Astrocyte (in vitro differentiated cells and primary cell): ENCODE data around the gene GSE1. TPM values are rescaled to one million over a fixed set of nuclear protein-coding genes. Genes with fewer than 3 reads are reported as not detected.
A peak's percentile ranks its signal among the peaks of the same experiment; 100 is the strongest.

Experiments
- DNase-seq: peaks from one replicate; pipeline ENCODE4 v3.0.0-alpha.2; 2010; ENCODE audit warnings: low read depth
- FAIRE-seq: peaks from 2 replicates; lab custom pipeline; 2011; peaks lifted over from hg19 to GRCh38; lab: Jason Lieb, UNC
- H2AFZ ChIP-seq: 2 replicates; pipeline ENCODE4 v1.6.0; 2012; ENCODE audit warnings: low read depth, low read length, inconsistent platforms
- H3K27ac ChIP-seq: 2 replicates; pipeline ENCODE4 v1.5.1; 2011; ENCODE audit warnings: low read depth, low read length, inconsistent platforms
- H3K27me3 ChIP-seq: 2 replicates; pipeline ENCODE4 v1.6.0; 2011; ENCODE audit warnings: low read length, inconsistent platforms; ENCODE audit not compliant: insufficient read depth
- H3K36me3 ChIP-seq: 2 replicates; pipeline ENCODE4 v1.5.1; 2011; ENCODE audit warnings: low read length, inconsistent platforms; ENCODE audit not compliant: insufficient read depth
- H3K4me1 ChIP-seq: 2 replicates; pipeline ENCODE4 v1.5.1; 2011; ENCODE audit warnings: low read length, inconsistent platforms; ENCODE audit not compliant: insufficient read depth
- H3K4me2 ChIP-seq: 2 replicates; pipeline ENCODE4 v1.6.0; 2012; ENCODE audit warnings: low read length, inconsistent platforms
- H3K4me3 ChIP-seq: 2 replicates; pipeline ENCODE4 v1.5.1; 2011; ENCODE audit warnings: low read depth, mild to moderate bottlenecking, low read length, inconsistent platforms; ENCODE audit not compliant: insufficient read depth
- H3K79me2 ChIP-seq: 2 replicates; pipeline ENCODE4 v1.6.0; 2012; ENCODE audit warnings: mild to moderate bottlenecking, low read length, inconsistent platforms; ENCODE audit not compliant: insufficient read depth
- H3K9ac ChIP-seq: 2 replicates; pipeline ENCODE4 v1.6.0; 2012; ENCODE audit warnings: mild to moderate bottlenecking, low read length, inconsistent platforms
- H3K9me3 ChIP-seq: 2 replicates; pipeline ENCODE4 v1.5.1; 2012; ENCODE audit warnings: low read depth, mild to moderate bottlenecking, low read length, inconsistent platforms; ENCODE audit not compliant: insufficient read depth
- H4K20me1 ChIP-seq: 2 replicates; pipeline ENCODE4 v1.6.0; 2012; ENCODE audit warnings: low read length, inconsistent platforms; ENCODE audit not compliant: insufficient read depth
- H3K27ac Mint-ChIP-seq: one replicate; pipeline ENCODE4 v1.8.0; 2021; ENCODE audit warnings: mild to moderate bottlenecking, mixed read lengths; ENCODE audit not compliant: unreplicated experiment
- H3K27me3 Mint-ChIP-seq: one replicate; pipeline ENCODE4 v1.8.0; 2021; ENCODE audit warnings: low read depth, mixed read lengths; ENCODE audit not compliant: unreplicated experiment
- H3K36me3 Mint-ChIP-seq: one replicate; pipeline ENCODE4 v1.8.0; 2021; ENCODE audit warnings: low read depth, mixed read lengths; ENCODE audit not compliant: unreplicated experiment
- H3K4me1 Mint-ChIP-seq: one replicate; pipeline ENCODE4 v1.8.0; 2021; ENCODE audit warnings: low read depth, mixed read lengths; ENCODE audit not compliant: unreplicated experiment
- H3K4me3 Mint-ChIP-seq: one replicate; pipeline ENCODE4 v1.8.0; 2021; ENCODE audit warnings: mild to moderate bottlenecking, moderate library complexity, mixed read lengths; ENCODE audit not compliant: unreplicated experiment
- H3K9me3 Mint-ChIP-seq: one replicate; pipeline ENCODE4 v1.8.0; 2021; ENCODE audit warnings: mild to moderate bottlenecking, mixed read lengths; ENCODE audit not compliant: unreplicated experiment
- EZH2 ChIP-seq: IDR thresholded peaks from 2 replicates; pipeline ENCODE4 v1.6.1; 2012; ENCODE audit warnings: mild to moderate bottlenecking, low read length, inconsistent platforms; ENCODE audit not compliant: insufficient read depth
- total RNA-seq: library from RNA; stranded (reverse); gene quantifications from 2 replicates; pipeline ENCODE4 v1.2.1, GENCODE V29; 2021
- TF ChIP-seq, protein P1 (sequence below): IDR thresholded peaks from 2 replicates; pipeline ENCODE4 v1.5.1; 2011; ENCODE audit warnings: low read depth, mild to moderate bottlenecking, inconsistent platforms, low read length, moderate library complexity; ENCODE audit not compliant: insufficient read depth

GSE1 gene
- total RNA-seq, 1 donor from 2014 or later: 35.0 TPM

DNA sequence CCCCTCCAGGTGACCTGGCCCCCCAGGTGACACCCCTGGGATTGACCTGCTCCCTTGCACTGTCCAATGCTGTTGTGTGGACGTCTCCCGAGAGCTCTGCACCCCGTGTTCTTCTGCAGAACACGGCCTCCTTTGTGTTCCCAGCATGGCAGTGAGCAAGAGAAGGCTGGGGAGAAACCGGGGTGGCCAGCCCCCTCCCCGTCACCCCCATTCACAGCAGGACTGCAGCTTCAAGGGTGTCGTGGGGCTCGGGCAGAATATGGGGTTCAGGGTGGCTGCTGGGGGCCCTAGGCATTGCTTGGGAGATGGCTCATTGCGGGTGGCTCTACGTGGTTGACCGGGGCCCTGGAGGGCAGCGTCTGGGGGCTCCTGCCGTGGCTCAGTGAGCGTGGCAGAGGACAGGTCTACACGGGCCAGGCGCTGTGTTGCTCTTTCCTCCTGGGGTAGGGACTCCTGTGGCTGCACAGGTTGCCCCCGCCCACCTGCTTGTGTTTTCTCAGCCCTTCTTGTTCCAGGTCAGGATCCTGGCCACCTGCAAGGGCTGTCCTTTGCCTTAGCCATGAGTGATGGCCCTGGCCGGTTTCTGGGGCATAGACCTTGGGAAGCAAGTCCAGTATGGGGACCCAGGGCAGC lies 12.5 kb downstream of the GSE1 start:
- Histone ChIP-seq H2AFZ (no peak overlapping the region), H3K36me3 (no peaks in the 10 kb centered on the region), H3K27ac (no peak overlapping the region), H3K4me3 (no peak overlapping the region), H3K27me3 (no peaks in the 10 kb centered on the region), H3K4me2 (no peak overlapping the region), H3K9me3 (peaks cover 8% of the 10 kb centered on the region), H3K9ac (no peak overlapping the region), H3K4me1 (peaks cover 7% of the 10 kb centered on the region), H3K79me2 (peaks cover 47% of the 10 kb centered on the region), H4K20me1 (peaks cover 98% of the 10 kb centered on the region)
- FAIRE-seq (no peak), DNase-seq (no peak)
- TF ChIP-seq, protein P1, sequence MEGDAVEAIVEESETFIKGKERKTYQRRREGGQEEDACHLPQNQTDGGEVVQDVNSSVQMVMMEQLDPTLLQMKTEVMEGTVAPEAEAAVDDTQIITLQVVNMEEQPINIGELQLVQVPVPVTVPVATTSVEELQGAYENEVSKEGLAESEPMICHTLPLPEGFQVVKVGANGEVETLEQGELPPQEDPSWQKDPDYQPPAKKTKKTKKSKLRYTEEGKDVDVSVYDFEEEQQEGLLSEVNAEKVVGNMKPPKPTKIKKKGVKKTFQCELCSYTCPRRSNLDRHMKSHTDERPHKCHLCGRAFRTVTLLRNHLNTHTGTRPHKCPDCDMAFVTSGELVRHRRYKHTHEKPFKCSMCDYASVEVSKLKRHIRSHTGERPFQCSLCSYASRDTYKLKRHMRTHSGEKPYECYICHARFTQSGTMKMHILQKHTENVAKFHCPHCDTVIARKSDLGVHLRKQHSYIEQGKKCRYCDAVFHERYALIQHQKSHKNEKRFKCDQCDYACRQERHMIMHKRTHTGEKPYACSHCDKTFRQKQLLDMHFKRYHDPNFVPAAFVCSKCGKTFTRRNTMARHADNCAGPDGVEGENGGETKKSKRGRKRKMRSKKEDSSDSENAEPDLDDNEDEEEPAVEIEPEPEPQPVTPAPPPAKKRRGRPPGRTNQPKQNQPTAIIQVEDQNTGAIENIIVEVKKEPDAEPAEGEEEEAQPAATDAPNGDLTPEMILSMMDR: no peak
- no peak for TF ChIP-seq EZH2
- Mint-ChIP-seq H3K9me3 (peaks cover 3% of the 10 kb centered on the region), H3K36me3 (peaks cover 18% of the 10 kb centered on the region), H3K27ac (no peak overlapping the region), H3K4me1 (peaks cover 17% of the 10 kb centered on the region), H3K27me3 (peaks cover 7% of the 10 kb centered on the region), H3K4me3 (no peak overlapping the region)

DNA sequence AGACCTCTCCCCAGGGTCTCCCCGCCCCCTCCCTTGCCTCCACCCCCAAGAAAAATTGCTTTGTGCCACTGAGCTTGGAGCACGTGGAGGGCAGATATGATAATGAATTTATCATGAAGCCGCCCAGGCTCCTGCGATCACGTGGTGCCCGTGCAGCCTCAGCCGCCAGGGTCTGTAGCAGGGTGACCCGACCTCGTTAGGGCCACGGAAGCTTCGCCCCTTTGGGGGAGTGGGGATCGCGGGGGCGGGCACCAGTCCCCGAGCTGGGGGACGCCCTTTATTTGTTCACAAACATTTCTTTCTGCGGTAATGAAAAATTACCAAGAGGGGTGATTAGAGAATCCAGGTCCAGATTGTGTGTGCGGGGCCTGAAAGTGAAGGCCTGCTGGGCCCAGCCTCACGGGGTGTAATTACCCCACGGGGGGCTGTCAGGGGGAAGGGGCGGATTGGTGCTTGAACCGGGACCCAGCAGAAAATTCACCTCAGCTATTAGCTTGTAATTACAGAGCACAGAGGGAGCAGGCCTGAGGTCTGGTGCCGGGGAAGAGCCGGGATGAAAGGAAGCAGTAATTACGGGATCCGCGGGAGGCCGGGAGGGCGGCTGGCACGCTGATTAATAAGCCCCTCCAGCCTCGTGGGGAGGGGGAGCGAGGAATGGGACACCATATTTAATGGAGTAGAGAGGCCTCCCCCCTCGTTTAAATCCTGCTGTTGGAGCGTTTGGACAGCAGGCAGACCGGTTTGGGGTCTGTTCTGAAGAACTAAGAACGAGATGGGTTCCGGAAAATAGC lies 13.3 kb downstream of the GSE1 start:
- no peak for FAIRE-seq

More for the DNA sequence above, 13.3 kb downstream of the GSE1 start:
- Mint-ChIP-seq H3K9me3 (peaks cover 3% of the 10 kb centered on the region), H3K27ac (no peak overlapping the region), H3K36me3 (peaks cover 18% of the 10 kb centered on the region), H3K4me1 (peaks cover 17% of the 10 kb centered on the region), H3K4me3 (peak overlapping the region; percentile 66), H3K27me3 (peaks cover 7% of the 10 kb centered on the region)
- Histone ChIP-seq H3K4me2 (peak overlapping the region; percentile 41), H3K9me3 (peaks cover 8% of the 10 kb centered on the region), H2AFZ (no peak overlapping the region), H3K36me3 (no peaks in the 10 kb centered on the region), H3K27me3 (no peaks in the 10 kb centered on the region), H3K27ac (no peak overlapping the region), H3K9ac (no peak overlapping the region), H3K4me1 (peaks cover 7% of the 10 kb centered on the region), H4K20me1 (peaks cover 98% of the 10 kb centered on the region), H3K4me3 (no peak overlapping the region), H3K79me2 (peaks cover 47% of the 10 kb centered on the region)
- DNase-seq: no peak
- TF ChIP-seq, protein P1: no peak
- TF ChIP-seq EZH2: no peak
